Measurements from ENCODE around the gene ARRDC4.
"Not testable (repeated sequence)": the region's sequence is repeated elsewhere in the genome, so short reads cannot be mapped to it uniquely, and the experiment has no call there.

The ARRDC4 gene

DNA sequence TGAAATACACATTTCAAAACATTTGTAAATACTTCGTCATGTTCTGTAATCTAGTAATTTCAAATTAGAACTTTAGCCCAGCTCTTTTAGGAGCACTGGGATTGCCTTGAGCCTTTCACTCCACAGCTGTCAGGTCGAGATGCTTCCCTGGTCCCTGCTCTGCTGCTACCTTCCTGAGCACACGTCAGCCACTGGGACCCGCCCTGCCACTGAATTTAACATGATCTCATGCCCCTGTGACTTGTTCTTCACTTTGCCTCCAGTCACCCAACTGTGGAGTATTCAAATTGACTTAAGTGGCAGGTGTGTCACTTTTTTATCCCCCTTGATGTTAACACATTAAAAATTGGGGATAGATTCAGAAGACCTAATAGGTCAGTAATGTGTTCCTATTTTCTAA is 3.3 kb downstream of the ARRDC4 start:
- FAIRE-seq (no peak), DNase-seq (ENCODE audit: extremely low spot score, insufficient read length, low read depth) (no peak)

DNA sequence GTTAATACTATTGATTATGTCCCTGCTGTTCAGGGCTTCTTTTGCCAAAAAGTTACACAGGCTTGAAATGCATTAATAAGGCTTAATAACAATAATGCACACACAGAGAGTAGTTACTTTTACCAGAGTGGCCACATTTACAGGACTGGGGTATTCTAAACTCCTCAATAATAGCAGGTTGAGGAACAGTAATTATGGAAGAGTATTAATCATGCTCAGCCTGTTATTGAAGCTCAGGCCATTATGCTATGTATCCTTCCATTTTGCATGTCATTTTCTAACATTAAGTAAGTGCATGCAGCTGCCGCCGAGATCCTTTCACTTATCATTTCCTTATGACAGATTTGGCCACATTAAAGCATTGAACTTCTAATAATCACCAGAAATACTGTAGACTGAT is 5.7 kb downstream of the ARRDC4 start:
- FAIRE-seq (no peak), DNase-seq (ENCODE audit: extremely low spot score, insufficient read length, low read depth) (no peak)

DNA sequence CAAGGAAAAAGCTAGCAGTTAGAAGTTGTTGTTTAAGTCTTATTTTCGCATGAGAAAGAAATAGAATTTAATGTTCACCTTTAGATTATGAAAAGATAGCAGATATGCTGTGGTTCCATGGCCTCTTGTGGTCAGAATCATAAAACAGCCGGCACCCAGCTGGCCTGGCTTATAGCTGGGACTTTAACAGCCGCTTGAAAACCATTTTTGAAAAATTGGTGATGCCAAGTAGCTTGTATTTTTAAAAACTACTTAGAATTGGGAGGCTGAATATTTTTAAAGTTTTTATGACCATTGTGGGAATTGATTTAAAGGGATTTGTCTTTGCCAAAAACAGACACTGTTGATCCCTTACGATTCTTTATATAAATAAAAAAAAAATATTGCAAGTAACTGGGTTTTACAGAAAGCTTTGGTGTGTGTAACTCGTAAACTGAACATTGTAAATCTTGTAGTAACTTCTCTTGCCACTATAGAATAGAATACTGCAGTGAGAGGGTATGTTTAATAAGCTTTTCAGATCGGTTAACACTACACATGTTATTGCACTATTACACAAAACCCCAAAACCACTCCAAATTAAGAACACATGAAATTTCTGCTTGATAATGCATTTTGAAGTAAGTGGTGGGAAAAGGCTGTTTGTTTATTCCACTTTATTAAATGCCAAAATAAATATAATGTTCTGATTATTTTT is 6.6 kb downstream of the ARRDC4 start:
- DNase-seq (ENCODE audit: extremely low spot score, insufficient read length, low read depth): no peak
- no peak for FAIRE-seq

DNA sequence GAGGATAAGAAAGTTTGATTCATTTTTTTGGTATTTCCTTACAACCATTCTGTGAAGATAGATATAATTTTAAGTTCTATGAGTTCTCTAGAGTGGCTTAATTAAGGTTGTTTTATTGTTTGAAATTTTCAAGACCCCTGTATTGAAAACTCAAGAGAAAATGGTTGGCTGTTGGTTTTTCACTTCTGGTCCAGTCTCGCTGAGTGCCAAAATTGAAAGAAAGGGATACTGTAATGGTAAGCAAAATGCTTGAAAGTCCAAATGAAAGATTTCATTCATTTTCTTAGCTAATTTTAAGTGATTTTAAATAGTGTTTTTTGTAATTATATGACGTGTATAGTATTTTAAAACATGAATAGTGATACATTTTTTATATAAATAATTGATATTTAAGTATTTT is 7.4 kb downstream of the ARRDC4 start:
- FAIRE-seq (no peak), DNase-seq (ENCODE audit: extremely low spot score, insufficient read length, low read depth) (no peak)

DNA sequence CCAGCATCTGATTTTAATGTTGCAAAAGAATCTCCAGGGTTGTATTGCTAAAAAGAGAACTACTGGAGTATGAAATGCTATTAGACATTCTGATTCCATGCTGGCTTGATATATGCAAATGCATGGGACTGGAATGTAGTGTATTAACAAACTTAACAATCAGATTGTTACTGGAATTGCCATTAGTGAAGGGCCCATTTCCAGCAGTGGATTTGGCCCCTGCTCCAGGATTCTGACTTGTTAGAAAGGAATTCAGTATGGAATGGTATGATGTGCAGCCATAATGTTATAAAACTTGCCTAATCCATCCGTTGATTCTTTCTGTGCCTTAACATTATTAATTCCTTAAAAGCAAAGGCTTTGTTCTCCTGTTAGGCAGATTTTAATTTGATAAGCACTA is 7.9 kb downstream of the ARRDC4 start:
- FAIRE-seq (no peak), DNase-seq (ENCODE audit: extremely low spot score, insufficient read length, low read depth) (no peak)

DNA sequence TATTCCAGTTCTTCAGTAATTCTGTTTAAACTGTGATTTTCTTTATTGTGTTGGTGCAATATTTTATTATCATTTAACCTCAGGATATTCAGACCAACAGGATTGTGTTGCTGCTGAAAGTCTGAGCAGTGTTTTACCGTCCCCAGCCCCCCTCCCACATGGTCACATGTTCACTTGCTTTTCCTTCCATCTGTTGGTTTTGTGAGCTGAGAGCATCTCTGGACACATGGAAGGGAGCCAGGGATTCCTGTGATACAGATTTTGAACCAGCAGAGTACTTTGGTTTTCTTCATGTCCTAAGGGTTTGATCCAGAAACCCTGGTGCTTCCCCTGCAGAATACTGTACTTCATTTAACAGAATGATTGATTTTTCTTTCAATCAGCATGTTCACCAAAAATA is 11.9 kb downstream of the ARRDC4 start:
- DNase-seq (ENCODE audit: extremely low spot score, insufficient read length, low read depth): no peak
- FAIRE-seq: no peak

DNA sequence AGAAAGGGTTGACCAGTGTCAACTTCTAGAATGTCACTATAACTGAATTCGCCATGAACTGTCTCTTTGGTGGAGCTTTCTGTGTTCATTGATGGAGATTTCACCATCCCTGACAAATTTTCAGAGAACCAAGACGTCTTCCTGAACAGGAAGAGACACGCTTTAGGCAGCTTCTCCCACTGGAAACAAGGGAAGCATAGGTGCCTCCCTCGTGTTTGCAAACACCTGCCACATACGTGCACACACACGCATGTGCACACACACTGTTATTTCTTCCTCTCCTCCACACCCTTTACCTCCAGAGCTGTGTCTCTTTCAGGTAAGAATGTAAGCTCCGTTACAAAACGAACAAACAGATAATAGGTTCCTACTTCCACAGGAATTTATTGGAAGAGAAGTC is 15.6 kb downstream of the ARRDC4 start:
- FAIRE-seq: no peak

DNA sequence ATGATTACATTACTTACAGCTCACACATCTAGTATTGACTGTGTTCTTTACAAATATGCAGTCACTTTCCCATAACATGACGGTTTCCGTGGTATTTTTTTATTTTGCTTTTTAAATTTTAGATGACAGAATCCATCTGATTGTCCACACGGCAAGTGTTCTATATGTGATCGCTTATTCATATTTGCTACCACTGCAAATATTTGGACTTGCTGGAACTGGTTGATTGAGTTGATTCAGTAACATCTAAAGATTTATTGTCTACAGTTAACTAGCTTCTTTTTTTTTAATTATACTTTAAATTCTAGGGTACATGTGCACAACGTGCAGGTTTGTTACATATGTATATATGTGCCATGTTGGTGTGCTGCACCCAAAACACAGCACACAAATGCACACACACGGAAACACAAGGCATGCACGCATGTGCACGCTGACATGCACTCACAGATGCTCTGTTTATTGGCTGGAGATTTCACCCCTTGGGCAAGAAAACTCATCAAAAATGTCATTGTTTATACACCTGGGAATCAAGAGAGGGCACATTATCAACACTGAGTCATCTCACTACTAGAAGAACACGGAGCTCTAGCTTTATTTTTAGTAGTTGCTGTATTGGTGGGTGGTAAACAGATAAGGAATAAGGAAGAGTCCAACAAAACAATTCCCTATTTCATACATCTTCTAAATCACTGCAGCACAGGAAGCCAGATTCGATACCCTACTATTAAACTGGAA is 16.4 kb downstream of the ARRDC4 start:
- no peak for FAIRE-seq
- DNase-seq (ENCODE audit: extremely low spot score, insufficient read length, low read depth): no peak

More for the DNA sequence above, 15.6 kb downstream of the ARRDC4 start:
- no peak for DNase-seq (ENCODE audit: extremely low spot score, insufficient read length, low read depth)

DNA sequence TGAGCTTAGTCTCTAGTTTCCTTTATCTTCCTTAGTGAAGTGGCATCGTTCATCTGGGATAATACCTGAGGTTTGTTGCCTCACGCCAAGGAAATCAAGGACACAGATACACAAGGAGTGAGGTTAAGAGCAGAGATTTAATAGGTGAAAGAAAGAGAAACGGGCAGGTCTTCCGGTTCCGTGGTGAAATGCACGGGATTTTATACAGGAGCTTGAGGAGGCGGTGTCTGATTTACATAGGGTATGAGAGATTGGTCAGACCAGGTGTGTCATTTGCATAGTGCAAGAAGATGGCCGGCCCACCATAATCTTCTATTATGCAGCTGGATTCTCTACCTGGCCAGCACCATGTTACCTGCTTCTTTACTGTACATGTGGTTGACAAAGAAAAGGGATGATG is 17.2 kb downstream of the ARRDC4 start:
- DNase-seq (ENCODE audit: extremely low spot score, insufficient read length, low read depth) (no peak), FAIRE-seq (no peak)

DNA sequence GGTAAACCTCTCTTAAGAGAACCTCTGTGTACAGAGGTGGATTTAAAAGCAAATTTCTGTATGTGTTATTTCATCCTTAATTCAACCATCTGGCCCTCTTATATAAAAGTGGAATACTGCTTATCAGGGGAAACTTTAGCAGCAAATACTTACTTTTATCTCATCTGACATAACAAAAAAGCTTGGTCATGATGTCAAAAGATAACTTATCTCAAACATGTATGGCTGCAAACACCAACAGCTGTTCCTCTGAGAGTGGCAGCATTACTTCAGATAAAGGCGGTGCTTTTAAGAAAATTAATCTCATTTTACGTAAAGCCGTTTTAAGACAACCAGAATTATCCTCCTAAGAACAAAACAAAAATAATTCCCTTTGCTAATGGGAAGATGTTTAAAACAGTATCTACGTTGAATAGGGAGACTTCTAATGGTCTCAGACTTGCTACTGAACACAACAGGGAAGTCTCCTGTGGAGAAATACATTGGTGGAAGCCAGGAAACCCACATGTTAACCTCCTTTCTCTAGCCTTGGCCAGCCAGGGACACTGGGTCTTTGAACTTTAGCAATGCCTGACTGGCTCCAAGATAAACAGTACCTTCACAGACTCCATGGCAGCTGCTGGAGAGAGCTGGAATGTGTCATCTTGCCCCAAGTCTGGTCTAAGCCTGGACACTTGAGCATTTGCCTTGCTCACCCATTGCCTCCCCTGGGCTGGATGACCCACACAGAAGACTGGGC is 18.1 kb downstream of the ARRDC4 start:
- FAIRE-seq: no peak
- no peak for DNase-seq (ENCODE audit: extremely low spot score, insufficient read length, low read depth)

DNA sequence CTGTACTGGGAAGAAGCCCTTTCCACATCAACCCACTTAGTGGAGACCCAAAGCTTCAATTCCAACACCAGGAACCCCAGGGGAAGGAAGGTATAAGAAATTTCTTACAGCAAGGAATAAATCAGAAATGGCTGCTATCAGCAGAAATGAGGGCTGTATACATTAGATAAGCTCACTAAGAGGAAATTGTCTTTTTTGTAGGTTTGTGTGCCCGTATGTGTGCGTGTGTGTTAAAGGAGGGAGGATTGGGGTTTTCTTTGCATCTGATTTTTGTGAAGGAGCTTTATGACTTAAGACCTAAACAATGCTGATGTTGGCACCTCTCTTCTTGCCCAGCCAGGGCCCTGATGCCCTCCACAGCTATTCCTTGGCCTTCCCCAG is 18.6 kb downstream of the ARRDC4 start:
- DNase-seq (ENCODE audit: extremely low spot score, insufficient read length, low read depth): no peak
- FAIRE-seq: no peak

DNA sequence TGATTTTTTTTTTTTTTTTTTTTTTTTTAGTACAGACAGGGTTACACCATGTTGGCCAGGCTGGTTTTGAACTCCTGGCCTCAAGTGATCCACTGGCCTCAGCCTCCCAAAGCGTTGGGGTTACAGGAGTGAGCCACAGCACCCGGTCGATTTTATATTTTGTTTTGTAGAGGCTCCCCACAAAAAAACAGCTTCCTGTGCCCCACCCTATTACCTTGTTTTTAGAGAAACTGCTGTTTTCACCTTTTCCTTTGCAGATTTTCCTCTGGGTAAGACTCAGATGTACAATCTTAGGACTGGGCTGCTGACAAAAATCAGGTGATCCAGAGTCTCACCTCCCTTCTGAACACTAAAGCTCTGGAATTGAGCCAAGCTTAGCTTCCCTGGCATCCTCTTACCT is 20.6 kb downstream of the ARRDC4 start:
- DNase-seq (ENCODE audit: extremely low spot score, insufficient read length, low read depth) (no peak), FAIRE-seq (no peak)

DNA sequence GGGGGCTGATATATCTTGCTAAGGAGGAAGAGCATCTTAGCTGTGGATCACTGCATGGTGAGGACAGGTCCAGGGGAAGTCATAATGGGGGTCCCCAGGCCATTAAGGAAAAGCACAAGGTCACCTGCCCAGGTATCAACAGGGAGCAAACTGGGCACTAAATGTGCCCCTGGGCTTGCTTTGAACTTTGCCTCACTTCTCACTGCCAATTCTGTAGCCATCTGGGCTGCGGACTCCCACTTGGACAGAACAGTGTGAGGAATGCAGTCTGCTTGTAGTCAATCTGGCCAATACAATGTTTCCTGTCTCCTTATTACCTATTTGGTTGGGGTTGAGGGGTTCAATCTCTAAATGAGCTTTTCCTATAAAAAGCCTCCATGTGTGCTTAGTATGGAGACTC is 21.3 kb downstream of the ARRDC4 start:
- DNase-seq (ENCODE audit: extremely low spot score, insufficient read length, low read depth) (no peak), FAIRE-seq (no peak)

DNA sequence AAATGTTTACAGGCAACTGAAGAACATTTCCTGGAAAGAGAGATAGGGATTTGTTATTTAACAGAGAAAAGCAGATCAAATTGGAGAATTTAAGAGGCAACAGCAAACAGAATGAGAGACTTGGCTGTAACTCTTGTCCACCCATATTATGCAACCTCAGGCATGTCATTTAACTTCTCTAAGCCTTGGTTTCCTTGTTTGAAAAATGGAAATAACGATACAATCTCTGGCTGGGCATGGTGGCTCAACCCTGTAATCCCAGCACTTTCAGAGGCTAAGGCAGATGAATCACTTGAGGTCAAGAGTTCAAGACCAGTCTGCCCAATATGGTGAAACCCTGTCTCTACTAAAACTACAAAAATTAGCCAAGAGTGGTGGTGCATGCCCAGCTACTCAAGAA is 23.7 kb downstream of the ARRDC4 start:
- no peak for FAIRE-seq
- DNase-seq (ENCODE audit: extremely low spot score, insufficient read length, low read depth): no peak

DNA sequence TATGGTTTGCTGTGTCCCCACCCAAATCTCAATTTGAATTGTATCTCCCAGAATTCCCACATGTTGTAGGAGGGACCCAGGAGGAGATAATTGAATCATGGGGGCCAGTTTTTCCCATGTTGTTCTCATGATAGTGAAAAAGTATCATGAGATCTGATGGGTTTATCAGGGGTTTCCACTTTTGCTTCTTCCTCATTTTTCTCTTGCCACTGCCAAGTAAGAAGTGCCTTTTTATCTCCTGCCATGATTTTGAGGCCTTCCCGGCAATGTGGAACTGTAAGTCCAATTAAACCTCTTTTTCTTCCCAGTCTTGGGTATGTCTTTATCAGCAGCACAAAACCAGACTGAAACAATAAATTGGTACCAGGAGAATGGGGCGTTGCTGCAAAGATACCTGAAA is 25.5 kb downstream of the ARRDC4 start:
- DNase-seq (ENCODE audit: extremely low spot score, insufficient read length, low read depth); FAIRE-seq: not testable (repeated sequence)

DNA sequence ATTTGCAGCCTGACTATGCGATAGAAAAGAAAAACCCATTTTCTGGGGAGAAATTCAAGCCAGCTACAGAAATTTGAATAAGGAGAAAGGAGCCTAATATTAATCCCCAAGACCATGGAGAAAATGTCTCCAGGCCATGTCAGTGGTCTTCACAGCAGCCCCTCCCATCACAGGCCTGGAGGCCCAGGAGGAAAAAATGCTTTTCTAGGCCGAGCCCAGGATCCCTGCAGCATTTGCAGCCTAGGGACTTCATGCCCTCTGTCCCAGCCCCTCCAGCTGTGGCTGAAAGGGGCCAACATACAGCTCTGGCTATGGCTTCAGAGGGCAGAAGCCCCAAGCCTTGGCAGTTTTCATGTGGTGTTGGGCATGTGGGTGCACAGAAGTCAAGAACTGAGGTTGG is 26.3 kb downstream of the ARRDC4 start:
- FAIRE-seq (no peak), DNase-seq (ENCODE audit: extremely low spot score, insufficient read length, low read depth) (no peak)

DNA sequence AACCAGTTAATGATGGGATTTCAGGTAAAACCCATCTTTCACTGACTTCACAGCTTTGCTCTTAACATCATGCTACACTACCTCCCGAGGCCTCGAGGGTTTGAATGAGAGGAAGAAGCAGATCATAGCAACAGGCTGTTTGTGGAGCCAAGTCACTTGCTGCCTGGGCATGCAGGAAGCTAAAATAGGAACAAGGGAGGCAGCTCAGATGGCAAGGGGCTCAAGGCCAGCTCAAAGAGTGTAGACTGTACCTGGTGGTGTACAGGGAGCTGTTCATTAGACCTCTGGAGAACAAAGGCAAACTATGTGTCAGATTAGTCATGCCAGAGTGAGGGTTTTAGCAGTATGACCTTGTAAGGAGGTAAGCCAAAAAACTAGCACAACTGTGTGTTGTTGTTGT is 28.8 kb downstream of the ARRDC4 start:
- FAIRE-seq (no peak), DNase-seq (ENCODE audit: extremely low spot score, insufficient read length, low read depth) (no peak)

DNA sequence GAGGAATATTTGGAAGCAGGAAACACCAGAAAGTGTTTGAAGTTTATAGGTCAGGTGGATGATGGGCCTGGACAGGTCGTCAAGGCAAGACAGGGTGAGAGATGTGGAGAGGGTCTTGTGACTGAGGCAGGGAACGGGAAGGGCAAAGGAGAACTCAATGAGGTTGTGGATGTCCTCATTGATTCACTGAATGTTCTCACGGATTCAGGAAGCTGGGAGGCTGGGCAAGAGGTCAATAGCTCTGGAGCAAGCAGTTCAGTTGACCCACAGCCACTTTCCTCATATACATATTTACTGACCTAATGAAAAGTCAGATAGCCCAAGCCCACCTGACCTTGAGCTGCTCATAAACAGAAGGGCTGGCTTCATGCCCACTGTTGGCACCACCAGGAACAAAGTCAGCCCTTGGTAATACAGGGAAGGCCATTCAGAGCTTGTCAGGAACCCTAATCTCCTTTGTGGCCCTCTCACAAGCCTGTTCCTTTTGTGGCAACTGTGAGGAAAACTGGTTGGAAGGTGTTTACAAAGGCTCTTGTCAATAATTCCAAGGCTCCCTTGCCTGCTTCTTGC is 31.6 kb downstream of the ARRDC4 start:
- no peak for DNase-seq (ENCODE audit: extremely low spot score, insufficient read length, low read depth)
- no peak for FAIRE-seq

DNA sequence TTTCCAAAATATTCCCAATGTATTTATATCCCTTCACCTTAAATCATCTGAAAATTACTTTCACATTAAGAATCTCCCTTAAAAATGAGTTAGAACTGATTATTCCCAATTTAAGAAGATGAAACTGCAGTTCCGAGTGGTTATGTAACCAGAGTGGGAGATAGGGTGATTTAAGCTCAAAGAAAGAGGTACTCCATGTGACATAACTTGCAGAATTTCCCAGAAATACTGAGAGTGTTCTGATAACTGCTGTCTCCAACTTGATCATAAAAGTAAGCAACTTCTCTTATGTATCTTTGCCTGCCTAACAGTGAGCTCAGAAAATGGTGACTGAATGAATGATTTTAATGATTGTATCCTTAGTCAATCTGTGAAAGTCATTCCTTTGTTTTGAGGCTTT is 32.3 kb downstream of the ARRDC4 start:
- DNase-seq (ENCODE audit: extremely low spot score, insufficient read length, low read depth) (no peak), FAIRE-seq (no peak)

DNA sequence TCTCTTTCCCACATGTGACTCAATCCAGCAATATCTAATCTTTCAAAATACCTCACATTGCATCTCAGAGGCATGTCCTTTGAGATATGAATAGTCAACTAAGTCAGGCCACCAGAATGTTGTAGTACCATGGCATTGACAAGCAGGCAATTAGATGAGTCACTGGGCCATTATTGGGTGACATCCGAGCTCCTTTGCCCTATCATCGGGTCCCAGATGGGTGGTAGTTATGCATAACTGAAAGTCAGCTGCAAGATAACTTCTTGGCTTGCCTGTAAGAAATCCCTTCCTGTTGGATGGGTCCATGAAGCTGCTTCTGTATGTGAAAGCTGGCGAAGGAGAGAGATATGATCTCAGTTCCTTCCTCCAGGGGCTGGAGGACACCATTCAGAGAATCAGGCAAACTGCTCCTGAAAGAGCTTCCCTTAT is 32.8 kb downstream of the ARRDC4 start:
- DNase-seq (ENCODE audit: extremely low spot score, insufficient read length, low read depth) (no peak), FAIRE-seq (no peak)

DNA sequence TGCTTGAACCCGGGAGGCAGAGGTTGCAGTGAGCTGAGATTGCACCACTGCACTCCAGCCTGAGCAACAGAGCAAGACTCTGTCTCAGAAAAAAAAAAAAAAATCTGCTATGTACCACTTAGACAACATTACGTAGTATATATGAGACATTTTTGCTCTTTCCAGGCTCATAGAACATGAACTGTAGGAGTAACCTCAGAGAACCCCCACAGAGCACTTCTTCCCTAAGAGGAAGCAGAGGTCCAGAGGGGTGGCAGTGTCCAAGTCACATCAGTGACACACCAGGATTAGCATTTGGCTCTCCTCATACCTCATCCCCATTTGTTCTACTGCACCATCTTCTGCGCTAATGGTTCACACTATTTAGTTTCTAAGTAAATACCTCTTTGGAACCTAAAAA is 33.7 kb downstream of the ARRDC4 start:
- DNase-seq (ENCODE audit: extremely low spot score, insufficient read length, low read depth) (no peak), FAIRE-seq (no peak)
